Measurements from ENCODE around the gene TM7SF2.
"Not testable (repeated sequence)": the region's sequence is repeated elsewhere in the genome, so short reads cannot be mapped to it uniquely, and the experiment has no call there.

Gene TM7SF2

DNA sequence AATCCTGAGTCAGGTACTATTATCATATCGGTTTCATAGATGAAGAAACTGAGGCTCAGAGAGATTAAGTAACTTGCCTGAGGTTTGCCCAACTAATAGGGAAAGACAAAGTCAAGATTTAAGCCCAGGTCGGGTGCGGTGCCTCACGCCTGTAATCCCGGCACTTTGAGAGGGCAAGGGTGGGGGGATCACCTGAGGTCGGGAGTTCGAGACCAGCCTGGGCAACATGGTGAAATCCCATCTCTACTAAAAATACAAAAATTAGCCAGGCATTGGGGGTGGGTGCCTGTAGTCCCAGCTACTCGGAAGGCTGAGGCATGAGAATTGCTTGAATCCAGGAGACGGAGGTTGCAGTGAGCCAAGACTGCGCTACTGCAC is 38.4 kb downstream of the TM7SF2 start:
- H3K9me3 ChIP-seq (ENCODE audit: control extremely low read depth in 1 of 5, control insufficient read depth in 4 of 5, insufficient read depth in 2 of 5, low read depth in 1 of 5, low read length in 4 of 5); DNase-seq; H3K27me3 ChIP-seq (replicated peaks in 2 of 5; ENCODE audit: control insufficient read depth in 4 of 5, insufficient read depth in 5 of 5, low read length in 4 of 5); H3K36me3 ChIP-seq (ENCODE audit: control insufficient read depth in 4 of 4, insufficient read depth in 4 of 4, low read length in 3 of 4): not testable (repeated sequence)
- Histone ChIP-seq H3K27ac (ENCODE audit: insufficient read depth in 1 of 2, low read depth in 1 of 2, low read length in 2 of 2, poor library complexity in 1 of 2, severe bottlenecking in 2 of 2) (peak overlapping the region; percentile 80 to 90), H3K4me3 (ENCODE audit: control insufficient read depth in 1 of 7, extremely low read depth in 1 of 7, insufficient read depth in 4 of 7, low read depth in 2 of 7, low read length in 6 of 7) (peak overlapping the region in 3 of 7 experiments; percentile 1 to 17 (median 8)), H3K4me1 (ENCODE audit: control extremely low read depth in 1 of 4, control insufficient read depth in 4 of 4, insufficient read depth in 4 of 4, low read length in 3 of 4) (peaks cover 13 to 46% (median 44%) of the 10 kb centered on the region in 4 experiments)
- WGBS (ENCODE audit: insufficient coverage) = 90% methylated on average over 6 of the region's 10 CpGs
- POLR2A ChIA-PET = interaction anchor here (1.1 to 3.9 kb wide), 2 partner anchors 15 to 21 kb away, joined by 6 to 26 read pairs; partner anchors contain the start of gene SYVN1
- CTCF ChIA-PET = interaction anchor here (1.0 to 5.4 kb wide), 3 partner anchors 13 to 35 kb away, joined by 3 to 55 read pairs (median 4); partner anchors contain the start of gene SYVN1

DNA sequence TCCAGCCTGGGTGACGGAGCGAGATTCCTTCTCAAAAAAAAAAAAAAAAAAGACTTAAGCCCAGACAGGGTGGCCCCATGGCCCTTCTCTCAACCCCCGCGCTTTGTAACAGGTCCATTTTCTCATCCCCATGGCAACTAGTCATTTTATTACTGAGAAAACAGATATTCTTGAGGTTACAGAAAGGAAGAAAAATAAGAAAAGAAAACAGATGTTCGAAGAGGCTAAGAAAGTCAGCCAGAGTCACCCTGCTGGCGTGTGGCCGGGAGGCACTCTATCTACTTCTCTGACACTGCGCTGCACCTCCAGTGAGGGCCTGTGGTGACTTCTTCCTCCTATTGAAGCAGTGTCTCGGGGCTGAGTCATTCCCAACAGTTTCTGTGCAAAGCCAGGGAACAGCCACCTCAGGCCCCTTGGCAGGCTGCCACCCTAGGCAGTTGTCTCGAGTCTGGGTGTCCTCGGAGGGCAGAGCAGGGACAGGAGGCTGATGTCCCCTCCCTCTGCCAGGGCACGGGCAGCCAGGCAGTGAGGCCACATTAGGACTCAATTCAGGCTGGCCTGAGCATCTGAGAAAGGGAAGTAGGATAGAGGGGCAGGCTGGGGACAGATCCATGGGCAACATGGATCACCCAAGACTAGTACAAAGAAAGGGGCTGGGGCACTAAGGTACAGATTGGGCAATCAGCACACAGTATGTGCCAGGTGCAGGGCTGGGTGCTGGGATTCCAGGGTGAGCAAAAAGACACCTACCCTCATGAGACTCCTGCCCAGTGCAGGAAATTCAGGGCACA is 39.0 kb downstream of the TM7SF2 start:
- ChIA-PET CTCF (interaction anchor here (0.6 to 5.4 kb wide), 8 partner anchors 15 to 40 kb away, joined by 3 to 55 read pairs (median 4); partner anchors contain the start of genes SPDYC and SYVN1), POLR2A (interaction anchor here (1.1 to 3.9 kb wide), 3 partner anchors 15 to 22 kb away, joined by 6 to 26 read pairs (median 7); partner anchors contain the start of gene SYVN1)
- peaks cover 0 to 4% (median 2%) of the 10 kb centered on the region in 5 experiments for H3K9me3 ChIP-seq (ENCODE audit: control extremely low read depth in 1 of 5, control insufficient read depth in 4 of 5, insufficient read depth in 2 of 5, low read depth in 1 of 5, low read length in 4 of 5)
- peak overlapping the region; percentile 80 to 90 for H3K27ac ChIP-seq (ENCODE audit: insufficient read depth in 1 of 2, low read depth in 1 of 2, low read length in 2 of 2, poor library complexity in 1 of 2, severe bottlenecking in 2 of 2)
- no peaks in the 10 kb centered on the region for H3K36me3 ChIP-seq (ENCODE audit: control insufficient read depth in 4 of 4, insufficient read depth in 4 of 4, low read length in 3 of 4)
- no peaks in the 10 kb centered on the region for H3K27me3 ChIP-seq (replicated peaks in 2 of 5; ENCODE audit: control insufficient read depth in 4 of 5, insufficient read depth in 5 of 5, low read length in 4 of 5)
- H3K4me1 ChIP-seq (ENCODE audit: control extremely low read depth in 1 of 4, control insufficient read depth in 4 of 4, insufficient read depth in 4 of 4, low read length in 3 of 4) = peaks cover 13 to 46% (median 44%) of the 10 kb centered on the region in 4 experiments
- peak; percentile 97 to 99 (median 99) for DNase-seq
- H3K4me3 ChIP-seq (ENCODE audit: control insufficient read depth in 1 of 7, extremely low read depth in 1 of 7, insufficient read depth in 4 of 7, low read depth in 2 of 7, low read length in 6 of 7) = peak overlapping the region in 5 of 7 experiments; percentile 5 to 59 (median 45)
- WGBS (ENCODE audit: insufficient coverage) = 7% methylated on average over 7 of the region's 12 CpGs

DNA sequence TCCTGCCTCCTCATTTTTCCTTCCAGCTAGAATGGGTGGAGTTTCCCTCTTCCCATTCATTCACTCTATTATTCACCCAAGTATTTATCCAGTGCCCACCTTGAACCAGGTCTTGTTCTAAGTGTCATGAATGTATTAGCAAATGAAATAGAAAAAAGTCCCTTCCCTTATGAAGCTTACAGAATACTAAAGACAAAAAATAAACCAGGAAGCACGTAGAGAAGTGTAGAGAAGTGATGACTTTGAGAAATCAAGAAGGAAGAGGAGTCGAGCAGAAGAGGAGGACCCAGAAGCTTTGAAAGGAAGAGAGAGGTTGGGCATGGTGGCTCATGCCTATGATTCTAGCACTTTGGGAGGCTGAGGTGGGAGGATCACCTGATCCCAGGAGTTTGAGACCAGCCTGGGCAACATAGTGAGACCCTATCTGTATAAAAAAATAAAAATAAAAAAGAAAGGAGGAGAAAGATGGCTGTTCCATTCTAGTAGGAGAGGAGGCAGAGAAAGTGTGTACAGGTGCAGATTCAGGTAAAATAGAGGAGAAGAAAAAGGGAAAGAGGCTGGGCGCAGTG is 39.7 kb downstream of the TM7SF2 start:
- DNase-seq = peak in 2 of 3 donors; percentile 46 to 57
- Histone ChIP-seq H3K36me3 (ENCODE audit: control insufficient read depth in 4 of 4, insufficient read depth in 4 of 4, low read length in 3 of 4) (no peaks in the 10 kb centered on the region), H3K27me3 (replicated peaks in 2 of 5; ENCODE audit: control insufficient read depth in 4 of 5, insufficient read depth in 5 of 5, low read length in 4 of 5) (no peaks in the 10 kb centered on the region), H3K4me3 (ENCODE audit: control insufficient read depth in 1 of 7, extremely low read depth in 1 of 7, insufficient read depth in 4 of 7, low read depth in 2 of 7, low read length in 6 of 7) (peak overlapping the region in 2 of 7 experiments; percentile 45 to 59), H3K27ac (ENCODE audit: insufficient read depth in 1 of 2, low read depth in 1 of 2, low read length in 2 of 2, poor library complexity in 1 of 2, severe bottlenecking in 2 of 2) (peak overlapping the region; percentile 80 to 90), H3K9me3 (ENCODE audit: control extremely low read depth in 1 of 5, control insufficient read depth in 4 of 5, insufficient read depth in 2 of 5, low read depth in 1 of 5, low read length in 4 of 5) (peaks cover 0 to 4% (median 2%) of the 10 kb centered on the region in 5 experiments), H3K4me1 (ENCODE audit: control extremely low read depth in 1 of 4, control insufficient read depth in 4 of 4, insufficient read depth in 4 of 4, low read length in 3 of 4) (peaks cover 13 to 46% (median 44%) of the 10 kb centered on the region in 4 experiments)
- 34% methylated on average over 3 of the region's 3 CpGs for WGBS (ENCODE audit: insufficient coverage)
- ChIA-PET POLR2A (interaction anchor here (0.7 to 1.8 kb wide), 5 partner anchors 12 to 29 kb away, joined by 3 to 7 read pairs (median 4); partner anchors contain the start of genes SPDYC and SYVN1), CTCF (interaction anchor here (0.6 to 1.8 kb wide), 9 partner anchors 12 to 40 kb away, joined by 3 to 6 read pairs (median 5); partner anchors contain the start of gene SPDYC)

DNA sequence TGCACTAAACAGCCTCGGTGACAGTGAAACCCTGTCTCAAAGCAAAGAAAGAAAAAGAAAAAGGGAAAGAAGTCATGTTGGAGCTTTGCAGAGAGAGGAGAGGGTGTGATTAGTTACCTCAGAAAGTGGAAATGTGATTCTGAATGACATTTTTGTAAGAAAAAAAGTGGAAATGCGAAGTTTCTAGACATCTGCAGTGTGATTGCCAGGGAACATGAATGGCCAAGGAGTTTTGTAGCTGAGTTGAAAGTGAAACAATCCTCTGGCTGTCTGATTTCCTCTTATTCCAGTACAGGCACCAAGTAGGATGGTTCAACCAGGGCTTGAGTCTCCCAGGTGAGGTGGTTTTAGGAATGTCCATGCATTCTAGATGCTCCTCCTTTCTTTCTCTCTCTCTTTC is 40.5 kb downstream of the TM7SF2 start:
- WGBS (ENCODE audit: insufficient coverage) = 70% methylated on average over 2 of the region's 2 CpGs
- POLR2A ChIA-PET = interaction anchor here (1.0 to 1.8 kb wide), 4 partner anchors 17 to 28 kb away, joined by 3 to 7 read pairs (median 5); partner anchors contain the start of genes SPDYC and SYVN1

DNA sequence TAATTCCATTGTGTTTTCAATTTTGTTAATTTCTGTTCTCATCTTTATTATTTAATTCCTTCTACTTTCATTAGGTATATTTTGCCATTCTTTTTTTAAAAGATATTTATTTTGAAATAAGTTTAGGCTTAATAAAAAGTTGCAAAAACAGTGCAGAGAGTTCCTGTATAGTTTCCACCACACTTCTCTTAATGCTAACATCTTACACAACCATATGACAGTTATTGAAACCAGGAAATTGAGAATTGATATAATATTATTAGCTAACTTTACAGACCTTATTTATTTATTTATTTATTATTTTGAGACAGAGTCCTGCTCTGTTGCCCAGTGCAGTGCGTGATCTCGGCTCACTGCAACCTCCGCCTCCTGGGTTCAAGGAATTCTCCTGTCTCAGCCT is 44.6 kb downstream of the TM7SF2 start:
- Histone ChIP-seq H3K27ac (ENCODE audit: insufficient read depth in 1 of 2, low read depth in 1 of 2, low read length in 2 of 2, poor library complexity in 1 of 2, severe bottlenecking in 2 of 2) (no peak overlapping the region), H3K36me3 (ENCODE audit: control insufficient read depth in 4 of 4, insufficient read depth in 4 of 4, low read length in 3 of 4) (no peaks in the 10 kb centered on the region), H3K4me1 (ENCODE audit: control extremely low read depth in 1 of 4, control insufficient read depth in 4 of 4, insufficient read depth in 4 of 4, low read length in 3 of 4) (peaks cover 4 to 23% (median 16%) of the 10 kb centered on the region in 4 experiments), H3K4me3 (ENCODE audit: control insufficient read depth in 1 of 7, extremely low read depth in 1 of 7, insufficient read depth in 4 of 7, low read depth in 2 of 7, low read length in 6 of 7) (no peak overlapping the region), H3K9me3 (ENCODE audit: control extremely low read depth in 1 of 5, control insufficient read depth in 4 of 5, insufficient read depth in 2 of 5, low read depth in 1 of 5, low read length in 4 of 5) (no peaks in the 10 kb centered on the region), H3K27me3 (replicated peaks in 2 of 5; ENCODE audit: control insufficient read depth in 4 of 5, insufficient read depth in 5 of 5, low read length in 4 of 5) (no peaks in the 10 kb centered on the region)
- CTCF ChIA-PET = interaction anchor here (0.8 to 1.0 kb wide), 2 partner anchors 21 to 44 kb away, joined by 3 read pairs; no protein-coding TSS in a partner anchor
- POLR2A ChIA-PET = no interaction called here
- 94% methylated on average over 3 of the region's 3 CpGs for WGBS (ENCODE audit: insufficient coverage)
- DNase-seq = no peak

More for the DNA sequence above, 40.5 kb downstream of the TM7SF2 start:
- peaks cover 0 to 3% (median 2%) of the 10 kb centered on the region in 5 experiments for H3K9me3 ChIP-seq (ENCODE audit: control extremely low read depth in 1 of 5, control insufficient read depth in 4 of 5, insufficient read depth in 2 of 5, low read depth in 1 of 5, low read length in 4 of 5)
- peak in 2 of 3 donors; percentile 66 to 67 for DNase-seq
- H3K4me3 ChIP-seq (ENCODE audit: control insufficient read depth in 1 of 7, extremely low read depth in 1 of 7, insufficient read depth in 4 of 7, low read depth in 2 of 7, low read length in 6 of 7) = peak overlapping the region in 1 of 7 experiments; percentile 8
- H3K4me1 ChIP-seq (ENCODE audit: control extremely low read depth in 1 of 4, control insufficient read depth in 4 of 4, insufficient read depth in 4 of 4, low read length in 3 of 4) = peaks cover 13 to 46% (median 44%) of the 10 kb centered on the region in 4 experiments
- H3K36me3 ChIP-seq (ENCODE audit: control insufficient read depth in 4 of 4, insufficient read depth in 4 of 4, low read length in 3 of 4) = no peaks in the 10 kb centered on the region
- peak overlapping the region in 1 of 2 experiments; percentile 90 for H3K27ac ChIP-seq (ENCODE audit: insufficient read depth in 1 of 2, low read depth in 1 of 2, low read length in 2 of 2, poor library complexity in 1 of 2, severe bottlenecking in 2 of 2)
- CTCF ChIA-PET = interaction anchor here (1.3 to 1.8 kb wide), 6 partner anchors 11 to 38 kb away, joined by 3 to 6 read pairs (median 5); partner anchors contain the start of gene SPDYC
- no peaks in the 10 kb centered on the region for H3K27me3 ChIP-seq (replicated peaks in 2 of 5; ENCODE audit: control insufficient read depth in 4 of 5, insufficient read depth in 5 of 5, low read length in 4 of 5)

DNA sequence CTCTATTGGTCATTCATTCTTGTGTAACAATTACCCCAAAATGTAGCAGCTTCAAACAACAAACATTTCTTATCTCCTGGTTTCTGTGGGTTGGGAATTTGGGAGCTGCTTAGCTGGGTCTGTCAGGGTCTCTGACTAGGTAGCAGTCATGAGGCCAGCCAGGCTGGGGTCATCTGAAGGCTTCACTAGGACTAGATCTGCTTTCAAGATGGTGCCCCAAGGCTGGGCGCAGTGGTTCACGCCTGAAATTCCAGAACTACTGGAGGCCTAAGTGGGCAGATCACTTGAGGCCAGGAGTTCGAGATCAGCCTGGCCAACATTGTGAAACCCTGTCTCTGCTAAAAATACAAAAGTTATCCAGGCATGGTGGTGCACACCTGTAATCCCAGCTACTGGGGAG is 45.3 kb downstream of the TM7SF2 start:
- 100% methylated on average over 3 of the region's 3 CpGs for WGBS (ENCODE audit: insufficient coverage)
- Histone ChIP-seq H3K27me3 (replicated peaks in 2 of 5; ENCODE audit: control insufficient read depth in 4 of 5, insufficient read depth in 5 of 5, low read length in 4 of 5) (no peaks in the 10 kb centered on the region), H3K27ac (ENCODE audit: insufficient read depth in 1 of 2, low read depth in 1 of 2, low read length in 2 of 2, poor library complexity in 1 of 2, severe bottlenecking in 2 of 2) (no peak overlapping the region), H3K4me1 (ENCODE audit: control extremely low read depth in 1 of 4, control insufficient read depth in 4 of 4, insufficient read depth in 4 of 4, low read length in 3 of 4) (peaks cover 0 to 17% (median 9%) of the 10 kb centered on the region in 4 experiments), H3K4me3 (ENCODE audit: control insufficient read depth in 1 of 7, extremely low read depth in 1 of 7, insufficient read depth in 4 of 7, low read depth in 2 of 7, low read length in 6 of 7) (no peak overlapping the region), H3K9me3 (ENCODE audit: control extremely low read depth in 1 of 5, control insufficient read depth in 4 of 5, insufficient read depth in 2 of 5, low read depth in 1 of 5, low read length in 4 of 5) (no peaks in the 10 kb centered on the region), H3K36me3 (ENCODE audit: control insufficient read depth in 4 of 4, insufficient read depth in 4 of 4, low read length in 3 of 4) (no peaks in the 10 kb centered on the region)
- ChIA-PET CTCF (interaction anchor here (1.0 kb wide), 1 partner anchor 44 kb away, joined by 3 read pairs; no protein-coding TSS in a partner anchor), POLR2A (interaction anchor here (0.6 kb wide), 1 partner anchor 12 kb away, joined by 3 read pairs; no protein-coding TSS in a partner anchor)
- DNase-seq = no peak

All from common myeloid progenitor, CD34-positive (primary cell).